ENCODE results near the gene NCKAP5L. TPM values are rescaled to one million over a fixed set of nuclear protein-coding genes. Genes with fewer than 3 reads are reported as not detected.

NCKAP5L gene
- total and polyA plus RNA-seq, 9 of the 15 experiments (the other 6 are each of a cell fraction or from before 2014, with no cell fraction given) = 0.01 to 14.4 (median 3.7) TPM

DNA sequence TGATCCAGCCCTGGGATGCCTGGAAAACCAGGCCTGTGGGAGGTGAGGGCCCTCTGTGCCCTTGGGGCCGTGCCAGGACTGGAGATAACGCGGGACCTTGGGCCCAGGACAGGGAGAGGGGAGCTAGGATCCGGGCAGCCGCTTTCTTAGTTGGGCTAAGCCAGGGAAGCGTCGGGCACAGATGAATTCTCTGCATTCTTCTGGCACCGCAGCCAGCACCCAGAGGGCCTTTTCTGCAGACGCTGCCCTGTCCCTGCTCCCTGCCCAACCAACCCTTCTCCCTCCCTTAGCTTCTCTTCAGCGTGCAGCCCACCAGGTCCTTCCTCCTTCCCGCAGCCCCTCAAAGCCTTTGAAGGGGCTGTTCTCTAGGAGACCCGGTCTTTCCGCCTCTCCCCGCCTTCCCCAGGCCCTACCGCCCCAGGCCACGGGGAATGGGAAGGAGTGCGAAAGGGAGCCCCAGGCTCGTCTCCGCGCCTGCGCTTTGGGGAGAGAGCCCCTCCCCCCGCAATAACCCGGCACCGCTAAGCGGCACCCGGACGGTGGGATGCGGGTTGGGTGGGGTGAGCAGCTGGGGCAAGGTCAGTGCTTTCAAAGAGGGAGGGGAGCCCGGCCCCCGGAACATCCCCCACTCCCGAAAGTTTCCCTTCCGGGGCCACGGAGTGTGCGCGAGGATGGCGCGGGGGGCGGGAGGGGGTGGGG, 663 bp downstream of the NCKAP5L start (continued):
- TF ChIP-seq, protein P1, sequence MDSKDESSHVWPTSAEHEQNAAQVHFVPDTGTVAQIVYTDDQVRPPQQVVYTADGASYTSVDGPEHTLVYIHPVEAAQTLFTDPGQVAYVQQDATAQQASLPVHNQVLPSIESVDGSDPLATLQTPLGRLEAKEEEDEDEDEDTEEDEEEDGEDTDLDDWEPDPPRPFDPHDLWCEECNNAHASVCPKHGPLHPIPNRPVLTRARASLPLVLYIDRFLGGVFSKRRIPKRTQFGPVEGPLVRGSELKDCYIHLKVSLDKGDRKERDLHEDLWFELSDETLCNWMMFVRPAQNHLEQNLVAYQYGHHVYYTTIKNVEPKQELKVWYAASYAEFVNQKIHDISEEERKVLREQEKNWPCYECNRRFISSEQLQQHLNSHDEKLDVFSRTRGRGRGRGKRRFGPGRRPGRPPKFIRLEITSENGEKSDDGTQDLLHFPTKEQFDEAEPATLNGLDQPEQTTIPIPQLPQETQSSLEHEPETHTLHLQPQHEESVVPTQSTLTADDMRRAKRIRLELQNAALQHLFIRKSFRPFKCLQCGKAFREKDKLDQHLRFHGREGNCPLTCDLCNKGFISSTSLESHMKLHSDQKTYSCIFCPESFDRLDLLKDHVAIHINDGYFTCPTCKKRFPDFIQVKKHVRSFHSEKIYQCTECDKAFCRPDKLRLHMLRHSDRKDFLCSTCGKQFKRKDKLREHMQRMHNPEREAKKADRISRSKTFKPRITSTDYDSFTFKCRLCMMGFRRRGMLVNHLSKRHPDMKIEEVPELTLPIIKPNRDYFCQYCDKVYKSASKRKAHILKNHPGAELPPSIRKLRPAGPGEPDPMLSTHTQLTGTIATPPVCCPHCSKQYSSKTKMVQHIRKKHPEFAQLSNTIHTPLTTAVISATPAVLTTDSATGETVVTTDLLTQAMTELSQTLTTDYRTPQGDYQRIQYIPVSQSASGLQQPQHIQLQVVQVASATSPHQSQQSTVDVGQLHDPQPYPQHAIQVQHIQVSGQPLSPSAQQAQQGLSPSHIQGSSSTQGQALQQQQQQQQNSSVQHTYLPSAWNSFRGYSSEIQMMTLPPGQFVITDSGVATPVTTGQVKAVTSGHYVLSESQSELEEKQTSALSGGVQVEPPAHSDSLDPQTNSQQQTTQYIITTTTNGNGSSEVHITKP (IDR thresholded peaks at IDR 0.05; ENCODE audit: partially characterized antibody) = no peak

DNA sequence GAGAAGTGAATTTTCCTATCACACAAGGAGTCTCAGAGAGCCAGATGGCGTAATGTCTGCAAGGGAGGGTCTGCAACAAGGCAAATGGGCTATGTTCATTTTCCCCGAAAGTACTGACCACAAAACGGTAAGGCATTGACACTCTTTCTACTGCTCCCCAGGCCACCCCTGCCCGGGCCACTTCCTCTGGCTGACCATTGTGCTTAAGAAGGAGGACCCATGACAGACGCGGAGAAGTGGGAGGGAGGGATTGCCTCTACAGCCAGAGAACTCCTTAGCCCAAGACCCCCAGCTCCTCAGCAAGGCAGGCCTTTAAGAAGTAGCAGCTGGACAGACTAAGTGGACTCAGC, 1.2 kb downstream of the NCKAP5L start:
- H3K27me3 ChIP-seq (ENCODE audit: control insufficient read depth in 2 of 2, insufficient read depth in 2 of 2, low read length in 2 of 2) = no peaks in the 10 kb centered on the region
- peaks cover 19 to 35% of the 10 kb centered on the region in 2 experiments for H3K4me1 ChIP-seq (replicated peaks in 1 of 2; ENCODE audit: control insufficient read depth in 2 of 2, insufficient read depth in 2 of 2, low read length in 2 of 2)
- in situ Hi-C loops (cut with MboI) (no loop called here), intact Hi-C loops (cut with micrococcal nuclease) (no loop called here)
- CTCF ChIA-PET (ENCODE audit: low intra/inter-chr PET ratio) = no interaction called here
- ATAC-seq (no peak), DNase-seq (ENCODE audit: extremely low read depth in 1 of 4, low spot score in 3 of 4) (peak in 2 of 4 experiments; percentile 15 to 17), FAIRE-seq (peak; percentile 67)
- 0 out of 2 replicates have a peak, but pooled peaks have one; percentile 20 for TF ChIP-seq GABPB1 (CRISPR knock-in tag; IDR thresholded peaks at IDR 0.05)
- no peak for TF ChIP-seq CREB1 (IDR thresholded peaks at IDR 0.05)
- TF ChIP-seq CREB1 (CRISPR knock-in tag; IDR thresholded peaks at IDR 0.05) = 0 out of 2 replicates have a peak, but pooled peaks have one; percentile 10
- 0 out of 2 replicates have a peak, but pooled peaks have one; percentile 7 for TF ChIP-seq ZBTB7A (IDR thresholded peaks at IDR 0.05; ENCODE audit: borderline replicate concordance, control insufficient read depth, low read depth, low read length)
- no peak for TF ChIP-seq NELFE (IDR thresholded peaks at IDR 0.05; ENCODE audit: insufficient read depth, insufficient read length)
- POLR2A ChIA-PET = interaction anchor here (0.6 to 1.3 kb wide), 4 partner anchors 86 to 1179 kb away, joined by 3 to 4 read pairs (median 4); partner anchors contain the start of gene TMBIM6
- no peaks in the 10 kb centered on the region for H3K9me1 ChIP-seq (ENCODE audit: control insufficient read depth, insufficient read depth, low read length)
- peak overlapping the region; percentile 85 for H3K4me3 ChIP-seq
- H3K79me2 ChIP-seq (ENCODE audit: control insufficient read depth, insufficient read depth, low read length) = peaks cover 9% of the 10 kb centered on the region; the same call in 2 of the 3 replicates
- whole genome bisulfite sequencing (ENCODE audit: insufficient coverage, low coverage, missing lambda C conversion rate) = 61% methylated on average over 6 of the region's 6 CpGs
- no peaks in the 10 kb centered on the region for H3K9me3 ChIP-seq (replicated peaks; ENCODE audit: control insufficient read depth, insufficient read depth, low read depth, low read length)
- H3K4me2 ChIP-seq (ENCODE audit: insufficient read depth, low read length) = peak overlapping the region; percentile 90
- H2AFZ ChIP-seq (ENCODE audit: low read depth, low read length) = peak overlapping the region; percentile 35; the same call in 1 of the 2 replicates
- BruUV-seq (replicated peaks) = no TSS peak
- no peak overlapping the region; the same call in 2 of the 3 replicates for H3K27ac ChIP-seq (ENCODE audit: extremely low read depth, low read depth, low read length)
- H4K20me1 ChIP-seq (replicated peaks; ENCODE audit: control insufficient read depth, insufficient read depth, low read length) = peaks cover 10% of the 10 kb centered on the region; the same call in 1 of the 2 replicates
- H3K9ac ChIP-seq (ENCODE audit: insufficient read depth in 1 of 2, low read depth in 2 of 2, low read length in 2 of 2) = peak overlapping the region; percentile 67 to 89
- no peaks in the 10 kb centered on the region; the same call in 2 of the 3 replicates for H3K36me3 ChIP-seq (ENCODE audit: control insufficient read depth, insufficient read depth, low read length)

All from K562 (cell line).